Naive thymus-derived CD4-positive, alpha-beta T cell (primary cell): Measurements from ENCODE around the gene LIPI. TPM values are rescaled to one million over a fixed set of nuclear protein-coding genes. Genes with fewer than 3 reads are reported as not detected.
A peak's percentile ranks its signal among the peaks of the same experiment; 100 is the strongest.

Source experiments
- ATAC-seq: fragments of 150-1000 bp; cut with Tn5 transposase; 2 replicates; pipeline ENCODE4 v1.10.0; 2021; ENCODE audit warnings: mild to moderate bottlenecking, moderate library complexity
- CTCF ChIA-PET: fragments of 350-600 bp; sonication (Branson Sonifier 250); formaldehyde crosslinking; loops from one replicate; lab custom pipeline; 2021; ENCODE audit warnings: antibody characterized with exemption; lab: Charles Lee
- POLR2A ChIA-PET: fragments of 350-600 bp; sonication (Branson Sonifier 250); formaldehyde crosslinking; loops from one replicate; lab custom pipeline; 2021; ENCODE audit warnings: antibody characterized with exemption, inconsistent platforms; lab: Charles Lee
- DNase-seq, 9 donors: peaks; one replicate each; pipeline versions ENCODE4 v3.0.0 to v3.0.0-alpha.2; 2020 to 2022; ENCODE audit warnings: mixed read lengths in 1 of 9
- H3K27ac ChIP-seq: one replicate; pipeline ENCODE4 v1.7.0; 2013; ENCODE audit warnings: mild to moderate bottlenecking, low read depth, low read length, moderate library complexity
- H3K27me3 ChIP-seq, 2 donors: one replicate each; pipeline ENCODE4 v1.7.0; 2013; ENCODE audit warnings: low read length in 2 of 2, mild to moderate bottlenecking in 2 of 2, moderate library complexity in 2 of 2; ENCODE audit not compliant: control insufficient read depth in 2 of 2, insufficient read depth in 2 of 2
- H3K36me3 ChIP-seq, 3 experiments: 1 replicate in 2 of 3; 2 replicates in 1 of 3; pipeline ENCODE4 v1.7.0; 2013; ENCODE audit warnings: low read length in 3 of 3, mild to moderate bottlenecking in 3 of 3, moderate library complexity in 1 of 3; ENCODE audit not compliant: insufficient read depth in 3 of 3, control insufficient read depth in 2 of 3
- H3K4me1 ChIP-seq, 2 donors: one replicate each; pipeline ENCODE4 v1.7.0; 2013; ENCODE audit warnings: low read length in 2 of 2, mild to moderate bottlenecking in 2 of 2, moderate library complexity in 1 of 2; ENCODE audit not compliant: control insufficient read depth in 2 of 2, insufficient read depth in 2 of 2
- H3K4me3 ChIP-seq: 2 replicates; pipeline ENCODE4 v1.7.0; 2013; ENCODE audit warnings: mild to moderate bottlenecking, low read length
- H3K9me3 ChIP-seq, 3 experiments: 1 replicate in 2 of 3; 2 replicates in 1 of 3; pipeline ENCODE4 v1.7.0; 2013; ENCODE audit warnings: low read length in 3 of 3; ENCODE audit not compliant: control insufficient read depth in 2 of 3
- H3K27ac Mint-ChIP-seq, 9 donors: one replicate each; pipeline ENCODE4 v1.8.0; 2020 to 2022; ENCODE audit warnings: mixed read lengths in 9 of 9, mild to moderate bottlenecking in 8 of 9, moderate library complexity in 5 of 9, inconsistent platforms in 2 of 9
- H3K27me3 Mint-ChIP-seq, 5 donors: one replicate each; pipeline ENCODE4 v1.8.0; 2021 to 2022; ENCODE audit warnings: mixed read lengths in 5 of 5, mild to moderate bottlenecking in 1 of 5
- H3K36me3 Mint-ChIP-seq, 5 donors: one replicate each; pipeline ENCODE4 v1.8.0; 2020 to 2022; ENCODE audit warnings: mixed read lengths in 5 of 5, mild to moderate bottlenecking in 3 of 5, inconsistent platforms in 1 of 5
- H3K4me1 Mint-ChIP-seq, 7 donors: one replicate each; pipeline ENCODE4 v1.8.0; 2020 to 2022; ENCODE audit warnings: mixed read lengths in 7 of 7, mild to moderate bottlenecking in 3 of 7, inconsistent platforms in 1 of 7
- H3K4me3 Mint-ChIP-seq, 10 donors: one replicate each; pipeline ENCODE4 v1.8.0; 2020 to 2022; ENCODE audit warnings: mild to moderate bottlenecking in 10 of 10, mixed read lengths in 10 of 10, moderate library complexity in 6 of 10, inconsistent platforms in 2 of 10
- H3K9me3 Mint-ChIP-seq, 11 donors: one replicate each; pipeline ENCODE4 v1.8.0; 2020 to 2022; ENCODE audit warnings: mixed read lengths in 11 of 11, mild to moderate bottlenecking in 4 of 11, inconsistent platforms in 1 of 11, moderate library complexity in 1 of 11
- intact Hi-C, 2 donors: fragments of 100-400 bp; cut with micrococcal nuclease; formaldehyde crosslinking; loops; one replicate each; pipeline ENCODE4 v1.15.1; 2023
- polyA plus RNA-seq, 2 donors: library from polyadenylated mRNA; unstranded; fragments of 300-500 nt; fragmentation: Illumina TruSeq; gene quantifications; one replicate each; pipeline ENCODE4 v1.2.3, GENCODE V29; 2021
- total RNA-seq, 6 experiments: library from RNA in 5 of 6; stranded (reverse) in 5 of 6; gene quantifications; 1 replicate in 5 of 6; 2 replicates in 1 of 6; pipeline ENCODE4 v1.2.3 and lab custom pipeline; 2021 to 2026

Gene LIPI
- total and polyA plus RNA-seq, 7 experiments from 2014 or later: not detected

DNA sequence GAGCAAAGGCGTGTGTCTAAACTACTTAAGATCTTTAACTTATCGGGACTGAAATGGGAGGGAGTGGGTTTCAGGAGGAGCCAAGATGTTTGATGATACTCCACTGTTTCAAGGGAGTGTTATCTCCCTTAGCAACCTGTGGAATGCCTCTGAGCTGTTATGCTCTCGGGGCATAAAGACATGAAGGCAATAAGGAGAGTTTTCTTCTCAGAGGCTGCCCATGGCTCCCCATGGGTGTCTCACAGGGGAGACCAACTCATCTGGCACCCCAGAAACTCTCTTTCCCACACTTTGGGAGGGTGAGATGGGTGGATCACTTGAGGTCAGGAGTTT is 130.0 kb downstream of the LIPI start:
- ATAC-seq: no peak
- POLR2A ChIA-PET: no interaction called here
- H3K36me3 ChIP-seq: no peaks in the 10 kb centered on the region

GRCh38 chr21:14080040-14080763 is 130.6 kb downstream of the LIPI start:
- H3K27ac Mint-ChIP-seq: no peak overlapping the region
- no peaks in the 10 kb centered on the region for H3K36me3 ChIP-seq
- intact Hi-C loops: loop anchor here in 1 of 2 donors (10.0 kb wide), 1 partner anchor 135 kb away; the partner anchor contains the start of genes LIPI and RBM11
- no peaks in the 10 kb centered on the region for H3K27me3 ChIP-seq
- H3K4me3 ChIP-seq: no peak overlapping the region
- H3K9me3 Mint-ChIP-seq: peaks cover 0 to 47% (median 18%) of the 10 kb centered on the region in 11 donors
- peaks cover 0 to 9% (median 5%) of the 10 kb centered on the region in 5 donors for H3K36me3 Mint-ChIP-seq
- no peaks in the 10 kb centered on the region for H3K4me1 ChIP-seq
- no peak overlapping the region for H3K27ac ChIP-seq
- DNase-seq (no peak), ATAC-seq (no peak)
- H3K27me3 Mint-ChIP-seq: no peaks in the 10 kb centered on the region
- no peak overlapping the region for H3K4me3 Mint-ChIP-seq
- peaks cover 0 to 2% (median 0%) of the 10 kb centered on the region in 7 donors for H3K4me1 Mint-ChIP-seq
- ChIA-PET POLR2A (no interaction called here), CTCF (interaction anchor here (0.6 kb wide), 1 partner anchor 230 kb away, joined by 3 read pairs; no protein-coding TSS in a partner anchor)
- H3K9me3 ChIP-seq: peaks cover 0 to 14% (median 0%) of the 10 kb centered on the region in 3 experiments

More for the DNA sequence above, 130.0 kb downstream of the LIPI start:
- H3K4me3 ChIP-seq: no peak overlapping the region
- Mint-ChIP-seq H3K27ac (no peak overlapping the region), H3K36me3 (peaks cover 0 to 9% (median 5%) of the 10 kb centered on the region in 5 donors), H3K4me1 (peaks cover 0 to 2% (median 0%) of the 10 kb centered on the region in 7 donors), H3K27me3 (no peaks in the 10 kb centered on the region), H3K9me3 (peaks cover 0 to 47% (median 18%) of the 10 kb centered on the region in 11 donors), H3K4me3 (no peak overlapping the region)
- H3K27me3 ChIP-seq: no peaks in the 10 kb centered on the region
- CTCF ChIA-PET: no interaction called here
- no peaks in the 10 kb centered on the region for H3K4me1 ChIP-seq
- peaks cover 0 to 14% (median 0%) of the 10 kb centered on the region in 3 experiments for H3K9me3 ChIP-seq
- intact Hi-C loops: loop anchor here in 1 of 2 donors (10.0 kb wide), 1 partner anchor 134 kb away; the partner anchor contains the start of genes LIPI and RBM11
- H3K27ac ChIP-seq: no peak overlapping the region
- no peak for DNase-seq

DNA sequence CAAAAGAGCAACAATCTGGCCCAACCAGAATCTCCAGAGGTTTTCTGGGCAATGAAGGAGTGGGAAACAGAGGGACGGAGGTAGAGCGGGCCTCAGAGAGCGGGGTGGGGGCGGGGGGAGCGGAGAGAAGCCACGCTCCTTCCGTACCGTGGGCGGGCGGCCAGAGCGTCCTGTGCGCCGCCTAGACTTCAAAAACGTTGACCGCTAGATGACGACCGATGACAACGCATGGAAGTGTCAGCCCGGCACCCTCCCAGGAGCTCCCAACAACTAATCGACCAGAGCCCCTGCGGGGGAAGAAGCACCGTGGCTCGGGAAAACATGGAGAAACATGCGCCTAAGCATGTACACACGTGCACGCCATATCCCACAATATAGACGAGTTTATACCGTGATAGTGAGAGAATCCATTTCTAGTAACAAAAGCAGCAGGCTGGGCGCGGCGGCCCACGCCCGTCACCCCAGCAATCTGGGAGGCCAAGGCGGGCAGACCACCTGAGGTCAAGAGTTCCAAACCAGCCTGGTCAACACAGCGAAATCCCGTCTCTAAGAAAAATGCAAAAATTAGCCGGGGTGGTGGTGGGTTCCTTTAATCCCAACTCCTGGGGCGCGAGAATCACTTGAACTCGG is 131.9 kb downstream of the LIPI start:
- H3K4me1 ChIP-seq: no peaks in the 10 kb centered on the region
- Mint-ChIP-seq H3K9me3 (peaks cover 0 to 47% (median 19%) of the 10 kb centered on the region in 11 donors), H3K4me3 (no peak overlapping the region), H3K27me3 (no peaks in the 10 kb centered on the region), H3K36me3 (peaks cover 0 to 9% (median 5%) of the 10 kb centered on the region in 5 donors), H3K4me1 (peaks cover 0 to 2% (median 0%) of the 10 kb centered on the region in 7 donors), H3K27ac (no peak overlapping the region)
- ATAC-seq: no peak
- H3K27me3 ChIP-seq: no peaks in the 10 kb centered on the region
- intact Hi-C loops: no loop called here
- peaks cover 0 to 14% (median 0%) of the 10 kb centered on the region in 3 experiments for H3K9me3 ChIP-seq
- no peaks in the 10 kb centered on the region for H3K36me3 ChIP-seq
- no peak overlapping the region for H3K27ac ChIP-seq
- no peak overlapping the region for H3K4me3 ChIP-seq
- no peak for DNase-seq
- ChIA-PET CTCF (no interaction called here), POLR2A (no interaction called here)

DNA sequence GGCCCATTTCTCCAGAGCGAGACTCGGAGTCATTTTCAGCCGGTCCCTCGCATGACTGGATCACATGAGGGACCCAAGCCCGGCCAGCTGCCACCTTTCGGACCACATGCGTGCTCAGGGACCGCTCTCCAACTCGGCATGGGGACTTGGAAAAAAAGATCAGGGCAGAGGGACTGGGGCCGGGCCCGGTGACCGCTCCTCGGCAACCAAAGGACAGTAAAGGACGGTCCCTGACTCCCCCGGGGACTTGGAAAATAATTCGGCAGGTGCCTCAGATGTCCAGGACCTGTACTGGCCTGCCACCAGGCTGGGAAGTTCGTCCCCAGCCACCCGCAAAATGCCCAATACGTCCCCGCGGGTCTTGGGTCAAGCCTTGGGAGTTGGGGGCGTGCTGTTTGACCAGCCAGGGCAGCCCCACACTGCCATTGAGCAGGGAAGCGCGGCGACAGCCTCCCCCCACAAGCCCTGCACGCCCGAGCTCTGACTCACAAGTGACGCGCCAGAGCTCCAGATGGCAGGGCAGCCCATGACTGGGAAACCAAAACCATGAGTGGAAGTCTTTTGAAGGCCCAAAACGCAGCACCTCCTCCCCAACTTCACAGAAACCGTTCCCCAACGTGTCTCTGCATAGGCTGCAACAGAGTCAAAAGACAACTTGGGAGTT is 134.5 kb downstream of the LIPI start:
- no peak overlapping the region for H3K4me3 ChIP-seq
- peaks cover 0 to 39% (median 19%) of the 10 kb centered on the region in 11 donors for H3K9me3 Mint-ChIP-seq
- H3K36me3 ChIP-seq: no peaks in the 10 kb centered on the region
- H3K27me3 ChIP-seq: no peaks in the 10 kb centered on the region
- no peak for DNase-seq
- POLR2A ChIA-PET: no interaction called here
- peaks cover 0 to 2% (median 0%) of the 10 kb centered on the region in 7 donors for H3K4me1 Mint-ChIP-seq
- H3K4me3 Mint-ChIP-seq: no peak overlapping the region
- no peak for ATAC-seq
- CTCF ChIA-PET: no interaction called here
- no peak overlapping the region for H3K27ac Mint-ChIP-seq
- peaks cover 0 to 14% (median 0%) of the 10 kb centered on the region in 3 experiments for H3K9me3 ChIP-seq
- intact Hi-C loops: no loop called here
- H3K27ac ChIP-seq: no peak overlapping the region
- no peaks in the 10 kb centered on the region for H3K4me1 ChIP-seq
- peaks cover 0 to 5% (median 0%) of the 10 kb centered on the region in 5 donors for H3K36me3 Mint-ChIP-seq
- H3K27me3 Mint-ChIP-seq: no peaks in the 10 kb centered on the region

DNA sequence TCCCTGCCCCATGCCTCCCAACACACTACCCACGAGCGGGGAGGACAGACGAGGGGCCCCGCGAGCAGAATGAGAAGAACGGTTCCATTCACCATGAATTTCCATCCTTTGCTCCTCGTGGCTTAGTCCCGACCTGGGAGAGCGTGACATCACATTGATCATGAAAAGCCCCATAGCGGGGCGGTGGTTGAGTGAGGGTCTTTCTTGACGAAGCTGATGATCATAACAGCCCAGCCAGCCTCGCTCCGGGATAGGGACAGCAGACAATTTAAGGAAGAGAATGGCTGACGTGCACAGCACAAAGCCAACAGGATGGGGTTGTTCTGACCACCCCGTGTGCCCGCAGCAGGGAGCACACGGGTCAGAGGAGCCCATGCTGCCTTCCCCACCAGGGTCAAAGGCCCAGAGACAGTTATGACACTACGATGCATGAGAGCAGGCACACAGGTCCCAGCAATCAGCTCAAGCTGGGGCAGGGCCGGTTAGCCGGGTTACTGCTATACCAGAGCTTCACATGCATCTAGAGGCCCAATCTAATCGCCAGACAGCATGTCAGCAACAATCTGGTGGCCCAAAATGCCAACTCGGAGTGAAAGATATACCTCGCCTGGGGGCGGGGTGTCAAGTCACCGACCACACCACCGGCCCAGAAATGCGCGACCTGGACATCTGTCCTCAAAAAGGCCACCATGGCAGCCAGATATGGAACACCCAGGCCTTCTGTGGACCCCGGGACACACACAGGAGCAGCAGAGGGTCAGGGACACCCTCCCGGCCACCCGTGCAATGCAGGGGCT is 135.2 kb downstream of the LIPI start:
- peaks cover 0 to 3% (median 0%) of the 10 kb centered on the region in 5 donors for H3K36me3 Mint-ChIP-seq
- POLR2A ChIA-PET: no interaction called here
- CTCF ChIA-PET: no interaction called here
- H3K9me3 Mint-ChIP-seq: peaks cover 0 to 36% (median 17%) of the 10 kb centered on the region in 11 donors
- peaks cover 0 to 2% (median 0%) of the 10 kb centered on the region in 7 donors for H3K4me1 Mint-ChIP-seq
- peak overlapping the region in 1 of 10 donors; percentile 18 for H3K4me3 Mint-ChIP-seq
- no peaks in the 10 kb centered on the region for H3K27me3 Mint-ChIP-seq
- peaks cover 0 to 14% (median 0%) of the 10 kb centered on the region in 3 experiments for H3K9me3 ChIP-seq
- H3K4me3 ChIP-seq: no peak overlapping the region
- intact Hi-C loops: no loop called here
- ATAC-seq (no peak), DNase-seq (no peak)
- no peaks in the 10 kb centered on the region for H3K36me3 ChIP-seq
- no peak overlapping the region for H3K27ac Mint-ChIP-seq
- H3K27ac ChIP-seq: no peak overlapping the region
- no peaks in the 10 kb centered on the region for H3K27me3 ChIP-seq
- H3K4me1 ChIP-seq: no peaks in the 10 kb centered on the region

GRCh38 chr21:14074177-14074576 is 136.6 kb downstream of the LIPI start:
- peaks cover 0 to 24% (median 14%) of the 10 kb centered on the region in 11 donors for H3K9me3 Mint-ChIP-seq
- POLR2A ChIA-PET: no interaction called here
- Histone ChIP-seq H3K27me3 (no peaks in the 10 kb centered on the region), H3K27ac (no peak overlapping the region), H3K4me1 (no peaks in the 10 kb centered on the region), H3K4me3 (no peak overlapping the region), H3K9me3 (peaks cover 0 to 14% (median 0%) of the 10 kb centered on the region in 3 experiments), H3K36me3 (no peaks in the 10 kb centered on the region)
- intact Hi-C loops: no loop called here
- CTCF ChIA-PET: no interaction called here
- peaks cover 0 to 5% (median 0%) of the 10 kb centered on the region in 7 donors for H3K4me1 Mint-ChIP-seq
- no peaks in the 10 kb centered on the region for H3K36me3 Mint-ChIP-seq
- ATAC-seq: no peak
- H3K27me3 Mint-ChIP-seq: no peaks in the 10 kb centered on the region
- DNase-seq: no peak
- no peak overlapping the region for H3K4me3 Mint-ChIP-seq
- H3K27ac Mint-ChIP-seq: no peak overlapping the region
